SKM-1 treated with dmso at 0.1 percent for 144 hours (cell line): ENCODE results near the gene LYPD4.
A peak's percentile ranks its signal among the peaks of the same experiment; 100 is the strongest.
"Not testable (repeated sequence)": the region's sequence is repeated elsewhere in the genome, so short reads cannot be mapped to it uniquely, and the experiment has no call there.

ENCODE experiments used
- DNase-seq: peaks from one replicate; lab custom pipeline; 2025; ENCODE audit not compliant: unreplicated experiment; lab: John Stamatoyannopoulos, UW

The LYPD4 gene

GRCh38 chr19:41875973-41876372, 31.5 kb upstream of the LYPD4 start:
- DNase-seq = not testable (repeated sequence)

- no peak for DNase-seq
Measured at GRCh38 chr19:41872775-41873647, 28.5 kb upstream of the LYPD4 start.

- DNase-seq = no peak
Measured at GRCh38 chr19:41872384-41872774, 27.9 kb upstream of the LYPD4 start.

GRCh38 chr19:41871573-41872383, 27.3 kb upstream of the LYPD4 start:
- peak; percentile 77 for DNase-seq

- DNase-seq = no peak
Measured at GRCh38 chr19:41870401-41870873, 26.0 kb upstream of the LYPD4 start.

GRCh38 chr19:41869374-41869955, 25.0 kb upstream of the LYPD4 start:
- no peak for DNase-seq

GRCh38 chr19:41868989-41869300, 24.5 kb upstream of the LYPD4 start:
- no peak for DNase-seq

GRCh38 chr19:41868120-41868988, 23.9 kb upstream of the LYPD4 start:
- DNase-seq = no peak

GRCh38 chr19:41866284-41866683, 21.8 kb upstream of the LYPD4 start:
- DNase-seq = no peak

- no peak for DNase-seq
Measured at GRCh38 chr19:41864374-41864773, 19.9 kb upstream of the LYPD4 start.

GRCh38 chr19:41863209-41863931, 18.9 kb upstream of the LYPD4 start:
- DNase-seq = no peak

- DNase-seq = no peak
Measured at GRCh38 chr19:41862445-41862986, 18.0 kb upstream of the LYPD4 start.

GRCh38 chr19:41861846-41862245, 17.4 kb upstream of the LYPD4 start:
- no peak for DNase-seq

- DNase-seq = no peak
Measured at GRCh38 chr19:41861116-41861768, 16.8 kb upstream of the LYPD4 start.

GRCh38 chr19:41860419-41861115, 16.1 kb upstream of the LYPD4 start:
- DNase-seq = no peak

- peak; percentile 88 for DNase-seq
Measured at GRCh38 chr19:41859618-41860418, 15.3 kb upstream of the LYPD4 start, which contains the start of gene RPS19. Gene RPS19, plus strand, starts transcription at chr19:41860255. Its CDS starts 520 bp downstream, at chr19:41860775.

- DNase-seq = no peak
Measured at GRCh38 chr19:41859213-41859617, 14.7 kb upstream of the LYPD4 start.

GRCh38 chr19:41853768-41854167, 9.3 kb upstream of the LYPD4 start:
- DNase-seq = no peak
